SU-DHL-6 (cell line): ENCODE results near the gene NOS1AP.

Experiments used
- EZH2phosphoT487 ChIP-seq: fragments of 200-600 bp; sonication (generic), shearing (Covaris generic); conservative IDR thresholded peaks from 2 replicates; pipeline ENCODE4 v1.6.1; 2018; ENCODE audit warnings: mild to moderate bottlenecking, antibody characterized with exemption, low read length, moderate library complexity, mixed read lengths
- TF ChIP-seq, protein P1 (sequence below): fragments of 200-600 bp; sonication (generic); IDR thresholded peaks from one replicate; pipeline ENCODE4 v1.5.1; 2017; ENCODE audit warnings: antibody characterized with exemption, mild to moderate bottlenecking, low read length, moderate library complexity; ENCODE audit not compliant: insufficient read depth, poor library complexity, severe bottlenecking

DNA sequence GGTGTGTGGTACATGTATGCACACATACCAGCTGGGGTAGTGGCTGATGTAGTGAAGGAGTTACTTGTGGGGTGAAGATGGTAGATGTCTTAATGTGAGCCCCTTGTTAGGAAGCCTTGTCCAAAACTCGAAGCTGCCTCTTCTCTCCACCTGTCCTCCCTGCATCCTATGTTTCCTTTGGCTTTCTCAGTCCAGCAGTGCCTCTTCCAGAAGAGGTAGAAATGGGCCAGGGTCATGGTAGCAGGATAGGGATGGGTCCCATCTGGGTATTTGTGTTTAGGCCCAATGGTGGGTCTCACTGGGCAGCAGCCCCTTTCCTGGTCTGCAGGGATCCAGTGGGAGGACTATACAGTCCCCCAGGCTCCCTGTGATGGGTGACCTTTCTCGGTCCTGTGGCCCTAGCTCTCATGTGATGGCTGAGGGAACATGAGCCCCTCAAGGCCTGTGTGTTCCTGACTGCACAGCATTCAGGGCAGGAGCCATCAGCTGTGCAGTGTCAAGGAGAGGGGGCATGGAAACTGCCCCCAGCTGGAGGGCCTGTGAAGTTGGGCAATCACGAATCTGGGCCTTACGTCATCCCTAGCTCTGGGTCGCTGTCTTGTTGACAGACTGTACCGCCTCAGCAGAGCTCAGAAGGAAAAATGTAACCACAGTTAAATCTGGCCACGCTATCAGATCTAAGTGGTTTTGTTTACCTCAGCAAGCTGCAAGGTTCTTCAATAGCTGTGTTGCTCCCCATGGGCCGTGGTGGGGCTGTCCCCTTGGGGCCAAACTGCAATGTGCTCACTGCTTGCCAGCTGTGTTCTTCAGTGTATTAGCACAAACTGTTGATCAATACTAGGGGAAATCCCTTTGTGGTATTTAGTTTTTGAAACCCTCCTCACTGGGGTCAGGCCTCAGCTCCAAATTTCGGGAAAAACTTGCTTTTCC, 82.7 kb downstream of the NOS1AP start:
- TF ChIP-seq, protein P1, sequence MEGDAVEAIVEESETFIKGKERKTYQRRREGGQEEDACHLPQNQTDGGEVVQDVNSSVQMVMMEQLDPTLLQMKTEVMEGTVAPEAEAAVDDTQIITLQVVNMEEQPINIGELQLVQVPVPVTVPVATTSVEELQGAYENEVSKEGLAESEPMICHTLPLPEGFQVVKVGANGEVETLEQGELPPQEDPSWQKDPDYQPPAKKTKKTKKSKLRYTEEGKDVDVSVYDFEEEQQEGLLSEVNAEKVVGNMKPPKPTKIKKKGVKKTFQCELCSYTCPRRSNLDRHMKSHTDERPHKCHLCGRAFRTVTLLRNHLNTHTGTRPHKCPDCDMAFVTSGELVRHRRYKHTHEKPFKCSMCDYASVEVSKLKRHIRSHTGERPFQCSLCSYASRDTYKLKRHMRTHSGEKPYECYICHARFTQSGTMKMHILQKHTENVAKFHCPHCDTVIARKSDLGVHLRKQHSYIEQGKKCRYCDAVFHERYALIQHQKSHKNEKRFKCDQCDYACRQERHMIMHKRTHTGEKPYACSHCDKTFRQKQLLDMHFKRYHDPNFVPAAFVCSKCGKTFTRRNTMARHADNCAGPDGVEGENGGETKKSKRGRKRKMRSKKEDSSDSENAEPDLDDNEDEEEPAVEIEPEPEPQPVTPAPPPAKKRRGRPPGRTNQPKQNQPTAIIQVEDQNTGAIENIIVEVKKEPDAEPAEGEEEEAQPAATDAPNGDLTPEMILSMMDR: no peak
- no peak for TF ChIP-seq EZH2phosphoT487
